Fibroblast of the aortic adventitia (primary cell): Measurements from ENCODE around the gene PLA2G4B. TPM values are rescaled to one million over a fixed set of nuclear protein-coding genes. Genes with fewer than 3 reads are reported as not detected.

ENCODE experiments used
- DNase-seq: peaks from one replicate; pipeline ENCODE4 v3.0.0-alpha.2; 2010; ENCODE audit warnings: low read depth
- H3K4me3 ChIP-seq: 2 replicates; pipeline ENCODE4 v1.5.1; 2011; ENCODE audit warnings: low read depth, mild to moderate bottlenecking, control low read depth, low read length, moderate library complexity
- total RNA-seq: library from RNA; depleted of rRNA; stranded (reverse); fragments of >200 nt; gene quantifications from 2 replicates; pipeline ENCODE4 v1.2.3, GENCODE V29; 2012; ENCODE audit warnings: low replicate concordance
- TF ChIP-seq, protein P1 (sequence below): IDR thresholded peaks from 2 replicates; pipeline ENCODE4 v1.5.1; 2011; ENCODE audit warnings: mild to moderate bottlenecking, low read length, control low read depth, inconsistent platforms; ENCODE audit not compliant: insufficient read depth

The PLA2G4B gene
- total RNA-seq, 1 donor = 0.54 TPM

- no peak overlapping the region for H3K4me3 ChIP-seq
- TF ChIP-seq, protein P1, sequence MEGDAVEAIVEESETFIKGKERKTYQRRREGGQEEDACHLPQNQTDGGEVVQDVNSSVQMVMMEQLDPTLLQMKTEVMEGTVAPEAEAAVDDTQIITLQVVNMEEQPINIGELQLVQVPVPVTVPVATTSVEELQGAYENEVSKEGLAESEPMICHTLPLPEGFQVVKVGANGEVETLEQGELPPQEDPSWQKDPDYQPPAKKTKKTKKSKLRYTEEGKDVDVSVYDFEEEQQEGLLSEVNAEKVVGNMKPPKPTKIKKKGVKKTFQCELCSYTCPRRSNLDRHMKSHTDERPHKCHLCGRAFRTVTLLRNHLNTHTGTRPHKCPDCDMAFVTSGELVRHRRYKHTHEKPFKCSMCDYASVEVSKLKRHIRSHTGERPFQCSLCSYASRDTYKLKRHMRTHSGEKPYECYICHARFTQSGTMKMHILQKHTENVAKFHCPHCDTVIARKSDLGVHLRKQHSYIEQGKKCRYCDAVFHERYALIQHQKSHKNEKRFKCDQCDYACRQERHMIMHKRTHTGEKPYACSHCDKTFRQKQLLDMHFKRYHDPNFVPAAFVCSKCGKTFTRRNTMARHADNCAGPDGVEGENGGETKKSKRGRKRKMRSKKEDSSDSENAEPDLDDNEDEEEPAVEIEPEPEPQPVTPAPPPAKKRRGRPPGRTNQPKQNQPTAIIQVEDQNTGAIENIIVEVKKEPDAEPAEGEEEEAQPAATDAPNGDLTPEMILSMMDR = no peak
- no peak for DNase-seq
Measured at GRCh38 chr15:41809121-41809520, 29.5 kb upstream of the PLA2G4B start.

- H3K4me3 ChIP-seq = no peak overlapping the region
- no peak for DNase-seq
- TF ChIP-seq, protein P1 = no peak
Measured at GRCh38 chr15:41809526-41810220, 29.0 kb upstream of the PLA2G4B start.

DNA sequence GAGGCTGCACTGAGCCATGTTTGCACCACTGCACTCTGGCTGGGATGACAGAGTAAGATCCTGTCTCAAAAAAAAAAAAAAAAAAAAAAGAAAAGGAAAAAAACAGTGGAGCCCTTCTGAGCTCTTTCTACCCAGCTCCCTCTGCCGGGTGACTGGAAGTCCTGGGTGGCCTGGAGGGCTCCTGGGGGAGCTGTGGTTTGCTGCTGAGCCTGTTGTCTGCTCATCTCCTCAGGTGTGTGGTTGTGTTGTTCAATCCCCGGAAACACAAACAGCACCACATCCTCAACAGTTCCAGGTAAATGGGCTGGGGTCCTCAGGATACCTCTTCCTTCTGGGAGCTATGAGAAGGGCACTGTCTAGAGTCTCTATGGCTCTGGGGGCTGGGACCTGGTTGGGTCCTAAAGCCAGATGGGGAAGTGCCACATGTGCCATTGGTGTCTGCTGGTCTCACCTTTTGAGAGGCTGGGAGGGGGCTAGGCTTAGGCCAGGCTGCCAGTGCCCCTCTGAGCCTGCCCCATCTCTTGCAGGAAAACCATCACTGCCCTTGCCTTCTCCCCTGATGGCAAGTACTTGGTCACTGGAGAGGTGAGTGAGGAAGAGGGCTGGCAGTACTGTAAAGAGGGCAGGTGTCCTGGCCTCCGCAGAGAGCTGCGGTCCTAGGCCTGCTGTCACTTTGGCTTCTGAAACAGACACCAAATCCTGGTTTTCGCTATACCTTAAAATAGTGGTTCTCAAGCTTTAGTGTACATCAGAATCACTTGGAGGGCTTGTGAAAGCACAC is 27.8 kb upstream of the PLA2G4B start:
- no peak for DNase-seq
- TF ChIP-seq, protein P1 = no peak
- H3K4me3 ChIP-seq = no peak overlapping the region

DNA sequence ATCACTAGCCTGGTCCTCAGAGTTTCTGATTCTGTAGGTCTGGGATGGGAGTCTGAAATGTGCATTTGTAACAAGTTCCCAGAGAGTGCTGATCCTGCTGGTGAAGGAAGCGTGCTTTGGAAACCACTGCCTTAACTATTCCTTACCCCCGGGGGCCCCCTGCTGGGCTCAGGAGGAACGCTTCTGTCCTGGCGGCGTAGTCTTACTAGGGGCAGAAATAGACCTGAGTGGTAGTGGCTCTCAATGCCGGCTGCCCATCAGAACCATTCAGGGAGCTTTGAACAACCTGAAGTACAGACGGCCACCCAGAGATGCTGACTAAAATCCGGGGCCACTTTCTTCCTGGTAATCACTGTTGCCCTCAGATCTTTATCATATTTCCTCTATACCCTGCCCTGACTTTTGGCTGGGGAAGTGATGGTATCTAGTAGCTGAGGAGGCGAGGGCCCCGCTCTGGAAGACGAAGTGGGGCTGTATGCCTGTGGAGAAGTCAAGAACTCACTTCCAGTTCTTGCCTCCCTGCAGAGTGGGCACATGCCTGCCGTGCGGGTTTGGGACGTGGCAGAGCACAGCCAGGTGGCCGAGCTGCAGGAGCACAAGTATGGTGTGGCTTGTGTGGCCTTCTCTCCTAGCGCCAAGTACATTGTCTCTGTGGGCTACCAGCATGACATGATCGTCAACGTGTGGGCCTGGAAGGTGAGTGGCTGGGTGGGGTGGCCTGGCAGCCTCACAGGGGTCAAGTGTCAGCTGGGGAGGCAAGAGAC is 27.0 kb upstream of the PLA2G4B start:
- H3K4me3 ChIP-seq = no peak overlapping the region
- peak; percentile 90 for DNase-seq
- TF ChIP-seq, protein P1 = peak; percentile 91

DNA sequence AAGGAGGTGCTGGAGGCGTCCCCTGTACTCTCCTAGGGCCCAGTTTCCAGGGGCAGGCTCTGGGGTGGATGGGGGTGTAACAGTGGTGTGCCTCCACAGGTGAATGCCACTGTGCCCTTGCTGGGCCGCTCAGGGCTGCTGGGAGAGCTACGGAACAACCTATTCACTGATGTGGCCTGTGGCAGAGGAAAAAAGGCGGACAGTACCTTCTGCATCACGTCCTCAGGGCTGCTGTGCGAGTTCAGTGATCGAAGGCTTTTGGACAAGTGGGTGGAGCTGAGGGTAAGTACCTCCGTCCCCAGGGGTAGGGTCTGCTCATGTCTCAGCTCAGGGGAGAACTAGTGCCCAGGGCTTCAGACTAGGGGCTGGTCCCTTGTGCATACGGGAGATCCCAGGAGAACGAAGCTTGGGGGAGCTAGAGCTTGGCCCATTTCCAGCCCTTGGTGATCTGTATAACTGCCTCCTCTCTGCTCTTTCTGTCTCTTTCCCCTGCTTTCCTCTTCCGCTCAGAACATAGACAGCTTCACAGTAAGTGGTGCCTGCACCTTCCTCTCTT is 25.7 kb upstream of the PLA2G4B start:
- DNase-seq = no peak
- TF ChIP-seq, protein P1 = no peak
- no peak overlapping the region for H3K4me3 ChIP-seq

DNA sequence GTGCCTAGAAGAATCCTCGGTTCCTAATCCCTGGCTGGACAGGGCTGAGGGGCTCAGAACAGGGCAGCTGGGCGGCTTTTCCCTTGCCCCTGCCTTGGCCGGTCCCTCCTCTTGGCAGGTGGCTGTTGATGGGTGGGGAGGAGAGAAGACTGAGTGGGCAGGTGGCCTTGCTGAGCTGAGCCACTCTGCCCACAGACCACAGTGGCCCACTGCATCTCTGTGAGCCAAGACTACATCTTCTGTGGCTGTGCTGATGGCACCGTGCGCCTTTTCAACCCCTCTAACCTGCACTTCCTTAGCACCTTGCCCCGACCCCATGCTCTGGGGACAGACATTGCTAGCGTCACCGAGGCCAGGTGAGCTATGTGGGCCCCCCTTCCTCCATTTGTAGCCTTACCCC is 25.2 kb upstream of the PLA2G4B start:
- H3K4me3 ChIP-seq = no peak overlapping the region
- TF ChIP-seq, protein P1 = no peak
- no peak for DNase-seq
